ENCODE measurements around the gene SPRR2G.

DNA sequence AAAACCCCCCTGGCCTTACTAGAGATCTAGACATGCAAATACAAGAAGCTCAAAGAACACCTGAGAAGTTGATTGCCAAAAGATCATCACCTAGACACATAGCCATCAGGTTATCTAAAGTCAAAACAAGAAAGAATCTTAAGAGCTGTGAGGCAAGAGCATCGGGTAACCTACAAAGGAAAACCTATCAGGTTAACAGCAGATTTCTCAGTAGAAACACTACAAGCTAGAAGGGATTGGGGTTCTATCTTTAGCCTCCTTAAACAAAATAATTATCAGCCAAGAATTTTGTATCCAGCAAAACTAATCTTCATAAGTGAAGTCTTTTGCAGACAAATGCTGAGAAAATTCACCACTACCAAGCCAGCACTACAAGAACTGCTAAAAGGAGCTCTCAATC, 25.2 kb downstream of the SPRR2G start:
- TF ChIP-seq, protein P1, sequence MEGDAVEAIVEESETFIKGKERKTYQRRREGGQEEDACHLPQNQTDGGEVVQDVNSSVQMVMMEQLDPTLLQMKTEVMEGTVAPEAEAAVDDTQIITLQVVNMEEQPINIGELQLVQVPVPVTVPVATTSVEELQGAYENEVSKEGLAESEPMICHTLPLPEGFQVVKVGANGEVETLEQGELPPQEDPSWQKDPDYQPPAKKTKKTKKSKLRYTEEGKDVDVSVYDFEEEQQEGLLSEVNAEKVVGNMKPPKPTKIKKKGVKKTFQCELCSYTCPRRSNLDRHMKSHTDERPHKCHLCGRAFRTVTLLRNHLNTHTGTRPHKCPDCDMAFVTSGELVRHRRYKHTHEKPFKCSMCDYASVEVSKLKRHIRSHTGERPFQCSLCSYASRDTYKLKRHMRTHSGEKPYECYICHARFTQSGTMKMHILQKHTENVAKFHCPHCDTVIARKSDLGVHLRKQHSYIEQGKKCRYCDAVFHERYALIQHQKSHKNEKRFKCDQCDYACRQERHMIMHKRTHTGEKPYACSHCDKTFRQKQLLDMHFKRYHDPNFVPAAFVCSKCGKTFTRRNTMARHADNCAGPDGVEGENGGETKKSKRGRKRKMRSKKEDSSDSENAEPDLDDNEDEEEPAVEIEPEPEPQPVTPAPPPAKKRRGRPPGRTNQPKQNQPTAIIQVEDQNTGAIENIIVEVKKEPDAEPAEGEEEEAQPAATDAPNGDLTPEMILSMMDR (conservative IDR thresholded peaks at IDR 0.05; ENCODE audit: low read depth, low read length), result no peak
- no peak for TF ChIP-seq EZH2 (IDR thresholded peaks at IDR 0.05; ENCODE audit: borderline replicate concordance, low read depth, low read length, poor library complexity, severe bottlenecking)

All from A673 (cell line).